Measurements from ENCODE around the gene PCK2. TPM values are rescaled to one million over a fixed set of nuclear protein-coding genes. Genes with fewer than 3 reads are reported as not detected.

Gene PCK2
- total RNA-seq, 1 donor: 4.6 TPM

DNA sequence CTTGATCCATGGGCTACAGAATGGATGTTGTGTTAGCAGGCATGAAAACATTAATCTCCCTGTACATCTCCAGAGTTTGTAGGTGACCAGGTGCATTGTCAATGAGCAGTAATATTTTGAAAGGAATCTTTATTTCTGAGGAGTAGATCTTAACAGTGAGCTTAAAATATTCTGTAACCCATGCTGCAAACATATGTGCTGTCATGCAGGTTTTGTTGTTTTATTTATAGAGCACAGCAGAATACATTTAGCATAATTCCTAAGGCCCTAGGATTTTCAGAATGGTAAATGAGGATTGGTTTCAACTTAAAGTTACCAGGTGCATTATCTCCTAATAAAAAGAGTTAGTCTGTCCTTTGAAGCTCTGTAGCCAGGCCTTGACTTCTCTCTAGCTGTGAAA lies 32.8 kb downstream of the PCK2 start:
- Histone ChIP-seq H3K9me3 (ENCODE audit: low read depth, low read length) (no peaks in the 10 kb centered on the region), H3K4me3 (ENCODE audit: low read length) (no peak overlapping the region), H3K27me3 (ENCODE audit: insufficient read depth, low read length) (no peaks in the 10 kb centered on the region), H3K4me1 (ENCODE audit: insufficient read depth, low read length) (peaks cover 4% of the 10 kb centered on the region)

DNA sequence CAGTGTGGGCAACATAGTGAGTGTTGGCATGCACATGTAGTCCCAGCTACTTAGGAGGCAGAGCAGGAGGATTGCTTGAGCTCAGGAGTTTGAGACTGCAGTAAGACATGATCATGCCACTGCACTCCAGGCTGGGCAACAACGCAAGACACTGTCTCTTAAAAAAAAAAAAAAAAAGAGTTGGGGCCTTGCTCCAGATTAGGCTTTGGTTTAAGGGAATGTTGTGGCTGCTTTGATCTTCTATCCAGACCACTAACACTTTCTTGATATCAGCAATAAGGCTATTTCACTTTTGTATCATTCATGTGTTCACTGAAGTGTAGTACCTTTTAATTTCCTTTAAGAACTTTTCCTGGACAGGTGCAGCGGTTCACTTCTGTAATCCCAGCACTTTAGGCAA lies 33.6 kb downstream of the PCK2 start:
- Histone ChIP-seq H3K27me3 (ENCODE audit: insufficient read depth, low read length) (no peaks in the 10 kb centered on the region), H3K4me3 (ENCODE audit: low read length) (no peak overlapping the region), H3K4me1 (ENCODE audit: insufficient read depth, low read length) (peaks cover 12% of the 10 kb centered on the region), H3K9me3 (ENCODE audit: low read depth, low read length) (no peaks in the 10 kb centered on the region)

DNA sequence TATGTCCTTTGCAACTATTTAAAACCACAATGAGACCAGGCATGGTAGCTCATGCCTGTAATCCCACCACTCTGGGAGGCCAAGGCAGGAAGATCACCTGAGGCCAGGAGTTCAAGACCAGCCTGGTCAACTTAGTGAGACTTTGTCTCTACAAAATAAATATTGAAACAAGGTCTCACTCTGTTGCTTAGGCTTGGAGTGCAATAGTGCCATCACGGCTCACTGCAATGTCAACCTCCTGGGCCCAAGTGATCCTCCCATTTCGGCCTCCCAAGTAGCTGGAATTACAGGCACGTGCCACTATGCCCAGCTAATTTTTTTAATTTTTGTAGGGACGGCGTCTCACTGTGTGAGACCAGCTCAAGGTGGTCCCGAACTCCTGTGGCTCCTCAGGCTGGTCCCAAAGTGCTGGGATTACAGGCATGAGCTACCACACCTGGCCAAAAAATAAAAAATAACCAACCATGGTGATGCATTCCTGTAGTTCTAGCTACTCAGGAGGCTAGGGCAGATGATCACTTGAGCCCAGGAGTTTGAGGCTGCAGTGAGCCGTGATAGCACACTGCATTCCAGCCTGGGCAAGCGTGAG lies 35.4 kb downstream of the PCK2 start:
- Histone ChIP-seq H3K27me3 (ENCODE audit: insufficient read depth, low read length) (no peaks in the 10 kb centered on the region), H3K9me3 (ENCODE audit: low read depth, low read length) (no peaks in the 10 kb centered on the region), H3K4me1 (ENCODE audit: insufficient read depth, low read length) (peaks cover 16% of the 10 kb centered on the region), H3K4me3 (ENCODE audit: low read length) (no peak overlapping the region)

DNA sequence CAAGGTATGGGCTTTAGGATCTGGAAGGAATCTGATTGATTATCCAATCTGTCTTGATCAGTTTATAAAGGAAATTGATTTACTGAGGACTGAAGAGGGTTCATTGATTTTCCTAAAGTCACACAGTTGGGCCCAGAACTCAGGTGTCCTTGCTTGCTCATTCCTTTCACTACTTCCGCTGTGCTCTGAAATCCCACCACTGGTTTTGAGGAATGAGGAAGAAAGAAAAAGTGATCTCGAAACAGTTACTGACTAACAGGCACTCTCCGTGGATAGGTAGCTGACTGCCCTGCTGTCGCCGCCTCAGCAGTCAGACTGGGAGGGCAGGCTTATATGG lies 36.2 kb downstream of the PCK2 start, which contains the start of gene FITM1:
Gene FITM1, plus strand, starts transcription at position 280 of the 337 bp plus-strand sequence. CDS start 905 bp downstream, outside the sequence.
- Histone ChIP-seq H3K27me3 (ENCODE audit: insufficient read depth, low read length) (no peaks in the 10 kb centered on the region), H3K4me3 (ENCODE audit: low read length) (no peak within 1 kb of the TSS), H3K4me1 (ENCODE audit: insufficient read depth, low read length) (peaks cover 18% of the 10 kb centered on the region), H3K9me3 (ENCODE audit: low read depth, low read length) (no peaks in the 10 kb centered on the region)

DNA sequence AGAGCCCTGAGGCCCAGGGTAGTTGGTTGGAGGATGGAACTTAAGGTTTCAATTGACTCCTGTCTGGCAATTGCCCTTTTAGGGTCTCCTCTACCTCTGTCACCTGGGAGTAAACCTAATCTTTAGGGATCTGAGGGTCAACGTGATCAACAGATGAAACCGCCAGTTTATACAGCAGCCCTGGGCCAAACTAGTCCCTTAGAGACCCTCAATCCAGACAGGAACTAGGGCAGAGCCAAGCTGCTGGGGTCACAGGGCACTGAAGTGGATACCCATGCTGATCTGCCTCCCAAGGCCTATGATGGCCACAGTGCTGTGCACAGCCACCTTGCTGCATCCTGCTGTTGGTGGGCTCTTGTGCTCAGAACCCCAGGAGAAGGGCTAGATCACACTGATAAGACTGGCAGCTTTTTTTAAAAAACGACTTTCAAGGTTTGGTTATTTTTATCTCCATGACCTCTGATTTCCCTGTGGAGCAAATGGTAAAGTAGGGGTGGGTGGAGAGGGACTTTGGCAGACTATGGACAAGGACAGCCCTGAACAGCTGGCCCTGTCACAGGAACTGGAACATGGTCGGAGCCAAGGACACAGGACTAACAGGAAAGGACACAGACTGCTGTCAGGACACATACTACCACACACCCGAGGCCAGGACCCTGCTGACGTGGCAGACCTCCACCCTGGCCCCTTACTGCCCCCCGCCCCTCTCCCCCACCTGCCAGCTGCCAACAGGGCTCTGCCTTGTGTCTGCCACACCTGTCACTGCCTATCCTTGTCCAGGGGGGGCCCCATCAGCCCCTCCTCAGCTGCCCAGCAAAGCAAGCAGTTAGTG lies 36.8 kb downstream of the PCK2 start:
- Histone ChIP-seq H3K4me3 (ENCODE audit: low read length) (no peak overlapping the region), H3K9me3 (ENCODE audit: low read depth, low read length) (no peaks in the 10 kb centered on the region), H3K27me3 (ENCODE audit: insufficient read depth, low read length) (no peaks in the 10 kb centered on the region), H3K4me1 (ENCODE audit: insufficient read depth, low read length) (peaks cover 21% of the 10 kb centered on the region)

DNA sequence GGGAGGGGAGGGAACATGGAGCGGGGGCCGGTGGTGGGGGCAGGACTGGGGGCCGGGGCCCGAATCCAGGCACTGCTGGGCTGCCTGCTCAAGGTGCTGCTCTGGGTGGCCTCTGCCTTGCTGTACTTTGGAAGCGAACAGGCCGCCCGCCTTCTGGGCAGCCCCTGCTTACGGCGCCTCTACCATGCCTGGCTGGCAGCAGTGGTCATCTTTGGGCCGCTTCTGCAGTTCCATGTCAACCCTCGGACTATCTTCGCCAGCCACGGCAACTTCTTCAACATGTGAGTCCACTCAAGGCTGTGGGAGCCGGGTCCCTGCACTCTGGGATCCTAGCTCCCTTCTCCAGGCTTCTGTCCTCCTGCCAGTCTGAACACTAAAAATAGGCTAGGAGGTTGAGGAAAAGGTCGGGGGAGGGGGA lies 37.4 kb downstream of the PCK2 start:
- H3K9me3 ChIP-seq (ENCODE audit: low read depth, low read length): no peaks in the 10 kb centered on the region
- H3K4me3 ChIP-seq (ENCODE audit: low read length): no peak overlapping the region
- H3K4me1 ChIP-seq (ENCODE audit: insufficient read depth, low read length): peaks cover 23% of the 10 kb centered on the region
- no peaks in the 10 kb centered on the region for H3K27me3 ChIP-seq (ENCODE audit: insufficient read depth, low read length)

DNA sequence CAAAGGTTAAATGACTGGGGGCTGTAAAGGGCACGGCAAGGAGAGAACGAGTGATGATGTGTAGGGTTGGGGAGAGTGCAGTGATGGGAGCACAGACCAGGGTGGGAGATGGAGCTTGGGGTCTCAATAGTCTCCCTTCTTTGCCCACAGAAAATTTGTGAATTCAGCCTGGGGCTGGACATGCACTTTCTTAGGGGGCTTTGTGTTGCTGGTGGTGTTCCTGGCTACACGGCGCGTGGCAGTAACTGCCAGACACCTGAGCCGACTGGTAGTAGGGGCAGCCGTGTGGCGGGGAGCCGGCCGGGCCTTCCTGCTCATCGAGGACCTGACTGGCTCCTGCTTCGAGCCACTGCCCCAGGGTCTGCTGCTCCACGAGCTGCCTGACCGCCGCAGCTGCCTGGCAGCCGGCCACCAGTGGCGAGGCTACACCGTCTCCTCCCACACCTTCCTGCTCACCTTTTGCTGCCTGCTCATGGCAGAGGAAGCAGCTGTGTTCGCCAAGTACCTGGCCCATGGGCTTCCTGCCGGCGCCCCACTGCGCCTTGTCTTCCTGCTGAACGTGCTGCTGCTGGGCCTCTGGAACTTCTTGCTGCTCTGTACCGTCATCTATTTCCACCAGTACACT lies 38.1 kb downstream of the PCK2 start:
- Histone ChIP-seq H3K9me3 (ENCODE audit: low read depth, low read length) (no peaks in the 10 kb centered on the region), H3K4me1 (ENCODE audit: insufficient read depth, low read length) (peaks cover 29% of the 10 kb centered on the region), H3K27me3 (ENCODE audit: insufficient read depth, low read length) (no peaks in the 10 kb centered on the region), H3K4me3 (ENCODE audit: low read length) (no peak overlapping the region)

DNA sequence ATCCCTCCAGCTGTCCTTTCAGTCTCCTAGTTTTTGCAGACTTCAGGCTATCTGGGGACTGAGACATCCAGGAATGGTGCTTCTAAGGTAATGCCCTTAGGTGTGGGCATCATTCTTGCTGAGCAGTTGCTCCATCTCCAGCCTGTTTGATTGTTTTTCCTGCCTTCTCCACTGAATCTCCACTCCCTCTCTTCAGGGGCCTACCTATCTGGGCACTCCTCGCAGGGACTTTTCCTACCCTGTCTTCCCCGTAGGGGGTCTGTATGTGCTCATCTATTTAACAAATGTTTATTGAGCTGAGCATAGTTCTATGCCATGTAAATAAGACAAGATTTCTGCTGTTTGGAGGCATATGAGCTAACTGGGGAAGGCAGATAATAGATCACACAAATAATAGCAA lies 38.9 kb downstream of the PCK2 start:
- Histone ChIP-seq H3K9me3 (ENCODE audit: low read depth, low read length) (no peaks in the 10 kb centered on the region), H3K27me3 (ENCODE audit: insufficient read depth, low read length) (no peaks in the 10 kb centered on the region), H3K4me3 (ENCODE audit: low read length) (no peak overlapping the region), H3K4me1 (ENCODE audit: insufficient read depth, low read length) (peaks cover 37% of the 10 kb centered on the region)

DNA sequence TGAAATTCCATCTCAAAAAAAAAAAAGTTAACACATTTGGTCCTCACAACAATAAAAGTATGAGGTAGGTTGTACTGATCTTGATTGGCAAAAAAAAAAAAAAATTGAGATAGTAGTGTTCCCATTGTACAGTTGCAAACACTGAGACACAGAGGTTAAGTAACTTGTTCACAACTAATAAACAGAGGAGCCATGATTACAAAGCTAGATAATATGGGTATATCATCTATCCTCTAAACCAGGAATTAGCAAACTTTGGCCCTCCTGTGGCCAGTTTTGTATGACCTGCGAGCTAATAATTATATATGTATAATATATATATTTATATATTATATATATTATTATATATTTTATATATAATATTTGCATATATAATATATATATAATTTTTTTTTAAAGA lies 39.6 kb downstream of the PCK2 start:
- Histone ChIP-seq H3K9me3 (ENCODE audit: low read depth, low read length) (no peaks in the 10 kb centered on the region), H3K27me3 (ENCODE audit: insufficient read depth, low read length) (no peaks in the 10 kb centered on the region)

DNA sequence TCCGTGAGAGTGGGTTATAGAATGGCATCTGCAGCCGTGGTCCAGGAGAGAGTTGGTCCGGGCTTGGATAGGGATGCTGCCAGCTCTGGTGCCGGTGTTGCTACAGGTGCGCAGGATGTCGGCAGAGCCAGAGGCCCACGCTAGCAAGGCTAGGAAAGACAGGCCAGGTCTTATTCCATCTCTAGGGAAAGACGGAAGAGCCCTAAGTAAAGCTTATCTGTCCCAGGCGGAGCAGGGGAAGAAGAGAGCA lies 41.4 kb downstream of the PCK2 start:
- Histone ChIP-seq H3K27me3 (ENCODE audit: insufficient read depth, low read length) (no peaks in the 10 kb centered on the region), H3K4me1 (ENCODE audit: insufficient read depth, low read length) (peaks cover 56% of the 10 kb centered on the region), H3K9me3 (ENCODE audit: low read depth, low read length) (no peaks in the 10 kb centered on the region), H3K4me3 (ENCODE audit: low read length) (peak overlapping the region; percentile 93)

More for the DNA sequence above, 39.6 kb downstream of the PCK2 start:
- Histone ChIP-seq H3K4me3 (ENCODE audit: low read length) (no peak overlapping the region), H3K4me1 (ENCODE audit: insufficient read depth, low read length) (peaks cover 40% of the 10 kb centered on the region)

DNA sequence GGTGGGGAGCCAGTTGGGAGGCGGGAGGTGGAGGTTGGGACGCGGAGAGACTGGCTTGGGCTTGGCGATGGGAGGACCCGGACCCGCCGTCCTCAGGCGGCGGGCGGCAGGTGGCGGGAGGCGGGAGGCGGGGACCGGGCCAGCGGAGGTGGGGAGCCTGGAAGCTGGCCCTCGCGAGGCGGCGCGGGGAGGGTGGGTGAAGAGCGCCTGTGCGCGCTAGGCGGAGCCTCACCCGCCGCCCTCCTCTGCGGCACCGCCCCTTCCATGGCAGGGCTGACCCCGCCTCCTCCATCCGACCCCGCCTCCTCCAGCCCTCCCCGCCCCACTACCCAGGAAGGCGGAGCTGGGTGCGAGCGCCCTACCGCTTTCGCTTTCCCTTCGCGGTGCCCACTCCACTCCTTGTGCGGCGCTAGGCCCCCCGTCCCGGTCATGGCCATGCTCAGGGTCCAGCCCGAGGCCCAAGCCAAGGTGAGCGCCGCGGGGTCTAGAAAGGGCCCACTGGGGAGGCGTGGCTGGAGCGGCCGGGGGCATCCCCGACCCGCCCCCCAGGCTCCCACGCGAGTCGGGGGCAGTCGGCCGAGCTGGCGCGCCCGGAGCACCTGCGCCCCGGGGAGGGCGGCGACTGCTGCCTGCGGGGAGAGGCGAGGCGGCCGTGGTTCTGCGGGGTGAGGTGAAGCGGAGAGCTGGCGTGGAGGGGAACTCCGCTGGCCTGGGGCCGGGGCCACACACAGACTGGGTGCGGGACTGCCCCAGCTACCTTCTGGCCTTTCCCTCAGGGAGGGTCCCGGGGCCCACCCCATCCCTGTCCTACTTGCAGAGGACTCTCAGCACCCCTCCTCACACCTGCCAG lies 41.9 kb downstream of the PCK2 start, which contains the start of gene PSME1:
Gene PSME1, plus strand, starts transcription at position 361 of the 850 bp plus-strand sequence. Its CDS starts 69 bp downstream, at position 430.
- Histone ChIP-seq H3K27me3 (ENCODE audit: insufficient read depth, low read length) (no peaks in the 10 kb centered on the region), H3K9me3 (ENCODE audit: low read depth, low read length) (no peaks in the 10 kb centered on the region), H3K4me3 (ENCODE audit: low read length) (peak within 1 kb of the TSS; percentile 93), H3K4me1 (ENCODE audit: insufficient read depth, low read length) (peaks cover 61% of the 10 kb centered on the region)

DNA sequence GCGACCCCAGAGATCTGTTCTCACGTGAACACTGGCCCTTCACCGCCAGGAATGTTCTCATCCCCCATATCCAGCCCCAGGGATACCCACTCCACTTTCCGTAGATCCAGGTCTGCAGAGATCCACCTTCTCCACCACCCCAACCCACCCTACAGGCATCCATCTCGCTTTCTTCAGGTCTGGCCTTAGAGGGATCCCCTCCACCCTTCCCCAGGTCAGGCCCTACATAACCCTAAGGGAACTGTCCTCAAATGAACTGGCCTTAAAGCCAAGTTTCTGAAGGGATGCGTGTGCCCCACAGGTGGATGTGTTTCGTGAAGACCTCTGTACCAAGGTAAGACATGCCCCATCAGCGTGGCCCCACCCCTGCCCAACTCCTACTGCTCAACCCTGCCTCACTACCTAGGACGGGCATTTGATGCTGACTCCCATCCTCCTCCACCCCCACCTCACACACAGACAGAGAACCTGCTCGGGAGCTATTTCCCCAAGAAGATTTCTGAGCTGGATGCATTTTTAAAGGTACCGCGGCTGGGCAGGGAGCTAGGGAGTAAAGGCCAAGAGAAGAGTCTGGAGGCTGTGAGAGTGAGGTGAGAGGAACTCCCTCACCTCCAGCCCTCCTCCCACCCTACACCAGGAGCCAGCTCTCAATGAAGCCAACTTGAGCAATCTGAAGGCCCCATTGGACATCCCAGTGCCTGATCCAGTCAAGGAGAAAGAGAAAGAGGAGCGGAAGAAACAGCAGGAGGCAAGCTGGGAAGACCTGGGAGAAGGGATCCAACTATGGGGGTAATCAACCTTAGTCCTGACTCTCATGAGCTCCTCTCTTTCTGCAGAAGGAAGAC lies 42.8 kb downstream of the PCK2 start:
- H3K4me3 ChIP-seq (ENCODE audit: low read length): peak overlapping the region; percentile 93
- H3K9me3 ChIP-seq (ENCODE audit: low read depth, low read length): no peaks in the 10 kb centered on the region
- peaks cover 59% of the 10 kb centered on the region for H3K4me1 ChIP-seq (ENCODE audit: insufficient read depth, low read length)
- no peaks in the 10 kb centered on the region for H3K27me3 ChIP-seq (ENCODE audit: insufficient read depth, low read length)

DNA sequence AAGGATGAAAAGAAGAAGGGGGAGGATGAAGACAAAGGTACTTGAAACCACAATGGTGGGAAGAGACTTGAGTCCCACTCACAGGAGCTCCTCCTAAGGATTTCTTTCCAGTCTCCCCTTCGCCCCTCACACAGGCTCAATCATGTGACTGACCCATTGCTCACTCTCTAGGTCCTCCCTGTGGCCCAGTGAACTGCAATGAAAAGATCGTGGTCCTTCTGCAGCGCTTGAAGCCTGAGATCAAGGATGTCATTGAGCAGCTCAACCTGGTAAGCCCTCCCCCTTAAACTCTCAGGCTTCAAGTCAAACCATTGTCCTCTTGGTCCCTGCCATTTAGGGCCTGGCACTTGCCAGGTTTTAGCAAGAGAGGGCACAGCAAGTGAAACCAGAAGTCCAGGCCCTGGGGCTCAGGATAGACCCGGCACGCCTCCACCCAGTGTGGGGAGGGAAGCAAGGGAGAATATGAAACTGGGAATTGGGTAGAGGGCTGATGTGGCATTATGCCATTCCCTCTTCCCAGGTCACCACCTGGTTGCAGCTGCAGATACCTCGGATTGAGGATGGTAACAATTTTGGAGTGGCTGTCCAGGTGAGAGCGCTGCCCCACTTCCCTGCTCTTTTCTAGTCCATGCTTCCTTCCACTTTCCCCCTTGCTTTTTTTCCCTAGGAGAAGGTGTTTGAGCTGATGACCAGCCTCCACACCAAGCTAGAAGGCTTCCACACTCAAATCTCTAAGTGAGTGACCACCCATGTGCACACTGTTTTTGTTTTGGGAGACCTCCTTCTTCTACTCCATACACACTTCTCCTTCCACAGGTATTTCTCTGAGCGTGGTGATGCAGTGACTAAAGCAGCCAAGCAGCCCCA lies 43.7 kb downstream of the PCK2 start:
- Histone ChIP-seq H3K9me3 (ENCODE audit: low read depth, low read length) (no peaks in the 10 kb centered on the region), H3K27me3 (ENCODE audit: insufficient read depth, low read length) (no peaks in the 10 kb centered on the region), H3K4me1 (ENCODE audit: insufficient read depth, low read length) (peaks cover 56% of the 10 kb centered on the region), H3K4me3 (ENCODE audit: low read length) (no peak overlapping the region)

All from mononuclear cell (primary cell).